ENCODE measurements around the gene CKS2. TPM values are rescaled to one million over a fixed set of nuclear protein-coding genes. Genes with fewer than 3 reads are reported as not detected.
"Not testable (repeated sequence)": the region's sequence is repeated elsewhere in the genome, so short reads cannot be mapped to it uniquely, and the experiment has no call there.

The CKS2 gene
- total RNA-seq, result 78.0 and 228 TPM in 2 replicates

DNA sequence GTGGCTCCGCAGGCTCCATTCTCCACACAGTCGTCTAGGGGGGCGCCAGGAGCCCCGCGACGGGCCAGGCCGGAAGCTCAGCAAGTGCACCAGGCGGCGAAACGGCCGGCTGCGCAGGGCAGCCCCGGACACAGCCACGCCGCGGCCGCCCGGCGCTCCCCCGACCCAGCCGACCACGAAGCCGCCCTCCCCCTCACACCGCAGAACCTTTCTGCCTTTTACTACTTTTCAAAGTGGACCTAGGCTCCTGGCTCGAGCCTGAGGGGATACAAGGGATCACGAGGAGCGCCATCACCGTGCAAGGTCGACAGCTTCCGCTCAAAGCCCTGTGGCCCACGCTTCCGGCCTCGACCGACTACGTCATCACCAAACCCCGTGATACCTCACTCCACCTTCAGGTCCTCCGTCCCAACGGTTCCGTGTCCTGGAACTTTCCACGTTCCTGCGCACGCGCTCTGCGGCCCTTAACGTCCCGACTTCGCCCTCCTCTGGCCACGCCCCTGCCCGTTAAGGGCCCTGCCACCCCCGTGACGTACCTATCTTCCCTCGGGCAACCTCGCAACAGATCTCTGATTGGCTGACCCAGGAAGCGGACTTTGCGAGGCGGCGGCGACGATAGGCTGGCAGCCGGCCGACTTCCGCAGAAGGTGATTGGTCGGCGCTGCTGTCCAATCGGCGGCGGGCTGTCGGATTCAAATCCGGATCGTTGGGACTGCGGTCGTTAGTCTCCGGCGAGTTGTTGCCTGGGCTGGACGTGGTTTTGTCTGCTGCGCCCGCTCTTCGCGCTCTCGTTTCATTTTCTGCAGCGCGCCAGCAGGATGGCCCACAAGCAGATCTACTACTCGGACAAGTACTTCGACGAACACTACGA is at the start of gene CKS2:
Gene CKS2 (plus strand): TSS at position 721 of the 871 bp plus-strand sequence. CDS start 98 bp downstream, at position 819.
- TF ChIP-seq, protein P1, sequence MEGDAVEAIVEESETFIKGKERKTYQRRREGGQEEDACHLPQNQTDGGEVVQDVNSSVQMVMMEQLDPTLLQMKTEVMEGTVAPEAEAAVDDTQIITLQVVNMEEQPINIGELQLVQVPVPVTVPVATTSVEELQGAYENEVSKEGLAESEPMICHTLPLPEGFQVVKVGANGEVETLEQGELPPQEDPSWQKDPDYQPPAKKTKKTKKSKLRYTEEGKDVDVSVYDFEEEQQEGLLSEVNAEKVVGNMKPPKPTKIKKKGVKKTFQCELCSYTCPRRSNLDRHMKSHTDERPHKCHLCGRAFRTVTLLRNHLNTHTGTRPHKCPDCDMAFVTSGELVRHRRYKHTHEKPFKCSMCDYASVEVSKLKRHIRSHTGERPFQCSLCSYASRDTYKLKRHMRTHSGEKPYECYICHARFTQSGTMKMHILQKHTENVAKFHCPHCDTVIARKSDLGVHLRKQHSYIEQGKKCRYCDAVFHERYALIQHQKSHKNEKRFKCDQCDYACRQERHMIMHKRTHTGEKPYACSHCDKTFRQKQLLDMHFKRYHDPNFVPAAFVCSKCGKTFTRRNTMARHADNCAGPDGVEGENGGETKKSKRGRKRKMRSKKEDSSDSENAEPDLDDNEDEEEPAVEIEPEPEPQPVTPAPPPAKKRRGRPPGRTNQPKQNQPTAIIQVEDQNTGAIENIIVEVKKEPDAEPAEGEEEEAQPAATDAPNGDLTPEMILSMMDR (IDR thresholded peaks at IDR 0.05; ENCODE audit: insufficient read depth, low read depth, low read length), result no peak

DNA sequence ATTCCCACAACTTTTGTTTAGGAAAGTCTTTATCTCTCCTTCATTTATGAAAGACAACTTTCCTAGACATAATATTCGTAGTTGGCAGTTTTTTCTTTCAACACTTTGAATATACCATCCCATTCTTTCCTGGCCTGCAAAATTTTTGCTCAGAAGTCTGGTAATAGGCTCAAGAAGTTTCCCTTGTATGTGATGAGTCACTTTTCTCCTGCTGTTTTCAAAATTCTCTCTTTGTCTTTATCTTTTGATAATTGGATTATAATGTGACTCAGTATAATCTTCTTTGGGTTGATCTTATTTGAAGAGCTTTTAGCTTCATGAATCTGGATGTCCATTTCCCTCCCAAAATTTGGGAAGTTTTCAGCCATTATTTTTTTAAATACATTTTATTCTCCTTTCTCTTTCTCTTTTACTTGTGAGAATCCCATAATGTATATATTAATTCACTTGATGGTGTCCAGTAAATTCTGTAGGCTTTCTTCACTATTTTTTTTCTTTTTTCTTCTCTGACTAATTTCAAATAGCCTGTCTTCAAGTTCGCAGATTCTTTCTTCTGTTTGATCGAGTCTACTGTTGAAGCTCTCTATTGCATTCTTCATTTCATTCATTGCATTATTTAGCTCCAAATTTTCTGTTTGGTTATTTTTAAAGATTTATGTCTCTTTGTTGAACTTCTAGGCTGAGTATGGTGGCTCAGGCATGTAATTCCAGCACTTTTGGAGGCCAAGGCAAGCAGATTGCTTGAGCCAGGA is 37.3 kb upstream of the CKS2 start:
- H3K4me3 ChIP-seq (ENCODE audit: low read depth, low read length), result no peak overlapping the region
- DNase-seq (ENCODE audit: low read depth), result no peak
- TF ChIP-seq, protein P1 (IDR thresholded peaks at IDR 0.05; ENCODE audit: insufficient read depth, low read depth, low read length), result no peak

More for the DNA sequence above, at the start of gene CKS2:
- peak within 1 kb of the TSS; percentile 75 for H3K4me3 ChIP-seq (ENCODE audit: low read depth, low read length)
- peak; percentile 100 for DNase-seq (ENCODE audit: low read depth)

DNA sequence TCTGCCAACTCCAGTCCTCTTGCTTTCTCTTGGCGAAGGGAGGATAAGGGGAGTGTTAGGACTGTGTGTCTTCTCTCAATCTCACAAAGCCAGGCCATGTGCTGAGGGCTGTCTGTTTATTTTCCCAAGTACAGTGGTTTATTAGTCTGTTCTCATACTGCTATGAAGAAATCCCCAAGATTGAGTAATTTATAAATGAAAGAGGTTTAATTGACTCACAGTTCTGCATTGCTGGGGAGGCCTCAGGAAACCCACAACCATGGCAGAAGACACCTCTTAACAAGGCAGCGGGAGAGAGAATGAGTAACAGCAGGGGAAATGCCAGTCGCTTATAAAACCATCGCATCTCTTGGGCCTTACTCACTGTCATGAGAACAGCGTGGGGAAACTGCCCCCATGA is 36.2 kb upstream of the CKS2 start:
- peak; percentile 91 for DNase-seq (ENCODE audit: low read depth)
- H3K4me3 ChIP-seq (ENCODE audit: low read depth, low read length), result no peak overlapping the region
- TF ChIP-seq, protein P1 (IDR thresholded peaks at IDR 0.05; ENCODE audit: insufficient read depth, low read depth, low read length), result no peak

DNA sequence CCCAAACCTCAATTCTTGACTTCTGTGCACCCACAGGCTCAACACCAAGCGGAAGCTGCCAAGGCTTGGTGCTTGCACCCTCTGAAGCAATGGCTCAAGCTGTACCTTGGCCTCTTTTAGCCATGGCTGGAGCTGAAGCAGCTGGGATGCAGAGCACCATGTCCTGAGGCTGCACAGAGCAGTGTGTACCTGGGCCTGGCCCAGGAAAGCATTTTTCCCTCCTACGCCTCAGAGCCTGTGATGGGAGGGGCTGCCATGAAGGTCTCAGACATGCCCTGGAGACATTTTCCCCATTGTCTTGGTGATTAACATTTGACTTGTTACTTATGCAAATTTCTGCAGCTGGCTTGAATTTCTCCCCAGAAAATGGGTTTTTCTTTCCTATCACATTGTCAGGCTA is 35.0 kb upstream of the CKS2 start:
- not testable (repeated sequence) for DNase-seq (ENCODE audit: low read depth); H3K4me3 ChIP-seq (ENCODE audit: low read depth, low read length)

DNA sequence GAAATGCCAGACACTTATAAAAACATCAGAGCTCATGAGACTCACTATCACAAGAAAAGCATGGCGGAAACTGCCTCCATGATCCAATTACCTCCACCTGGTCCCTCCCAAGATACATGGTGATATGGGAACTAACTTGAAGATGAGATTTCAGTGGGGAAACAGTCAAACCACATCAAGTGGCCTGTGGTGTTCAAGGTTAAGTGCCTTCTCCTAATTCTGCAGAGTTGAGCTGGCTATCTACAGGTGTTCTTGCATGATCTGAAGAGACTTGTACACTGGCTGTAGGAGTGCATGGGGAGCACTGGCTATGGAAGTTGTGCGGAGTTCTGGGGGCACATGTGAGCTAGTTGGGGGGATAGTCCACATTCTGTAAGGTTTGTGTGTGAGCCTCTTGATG is 34.0 kb upstream of the CKS2 start:
- DNase-seq (ENCODE audit: low read depth), result no peak
- TF ChIP-seq, protein P1 (IDR thresholded peaks at IDR 0.05; ENCODE audit: insufficient read depth, low read depth, low read length), result no peak
- no peak overlapping the region for H3K4me3 ChIP-seq (ENCODE audit: low read depth, low read length)

DNA sequence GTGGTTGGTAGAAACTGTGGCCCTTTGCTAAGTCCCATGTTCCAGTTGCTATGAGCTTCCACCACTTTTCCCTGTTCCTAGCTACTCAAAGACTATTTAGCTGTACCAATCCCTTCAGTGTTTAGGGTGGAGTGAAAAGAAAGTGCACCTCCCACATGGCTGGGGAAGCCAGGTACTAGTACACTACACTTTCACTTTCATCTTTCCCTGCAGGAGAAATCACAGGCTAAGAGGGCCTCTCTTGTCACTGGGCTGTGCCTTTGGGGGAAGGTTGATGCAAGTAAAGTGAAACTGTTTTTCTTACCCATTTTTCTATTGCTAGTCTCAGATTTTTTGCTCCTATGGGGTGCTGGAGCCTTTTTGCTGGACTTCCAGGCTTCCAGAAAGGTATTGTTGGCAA is 33.5 kb upstream of the CKS2 start:
- DNase-seq (ENCODE audit: low read depth), result peak; percentile 43
- TF ChIP-seq, protein P1 (IDR thresholded peaks at IDR 0.05; ENCODE audit: insufficient read depth, low read depth, low read length), result no peak
- no peak overlapping the region for H3K4me3 ChIP-seq (ENCODE audit: low read depth, low read length)

DNA sequence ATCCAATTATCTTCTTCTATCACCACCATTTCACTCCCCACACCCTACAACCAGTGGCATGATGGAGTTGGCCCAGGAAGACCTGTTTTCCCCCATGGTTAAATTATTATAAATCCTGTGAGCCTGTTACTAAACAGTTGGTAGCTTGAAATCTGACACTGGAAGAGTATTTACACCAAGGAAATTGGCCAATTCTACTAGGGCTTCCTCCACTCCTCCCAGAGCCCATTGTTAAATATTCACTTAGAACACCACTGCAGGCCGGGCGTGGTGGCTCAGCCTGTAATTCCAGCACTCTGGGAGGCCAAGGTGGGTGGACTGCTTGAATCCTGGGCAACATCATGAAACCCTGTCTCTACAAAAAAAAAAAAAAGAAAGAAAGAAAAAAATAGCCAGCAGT is 32.4 kb upstream of the CKS2 start:
- TF ChIP-seq, protein P1 (IDR thresholded peaks at IDR 0.05; ENCODE audit: insufficient read depth, low read depth, low read length), result no peak
- no peak for DNase-seq (ENCODE audit: low read depth)

More for the DNA sequence above, 32.4 kb upstream of the CKS2 start:
- H3K4me3 ChIP-seq (ENCODE audit: low read depth, low read length), result no peak overlapping the region

Data from fibroblast of villous mesenchyme (primary cell).